Small intestine (tissue), 7 donors: Measurements from ENCODE around the gene RPS28. TPM values are rescaled to one million over a fixed set of nuclear protein-coding genes. Genes with fewer than 3 reads are reported as not detected.

Source experiments
- DNase-seq, 2 donors: peaks; one replicate each; pipeline versions ENCODE4 v3.0.0 to v3.0.0-alpha.2; 2013
- FAIRE-seq: peaks from 2 replicates; lab custom pipeline; 2012; peaks lifted over from hg19 to GRCh38; lab: Jason Lieb, UNC
- H3K27ac ChIP-seq, 3 donors: one replicate each; pipeline ENCODE4 v1.5.1; 2013; ENCODE audit warnings: low read length in 2 of 3, mild to moderate bottlenecking in 2 of 3, control low read depth in 1 of 3, inconsistent platforms in 1 of 3, low read depth in 1 of 3, moderate library complexity in 1 of 3
- H3K27me3 ChIP-seq, 3 donors: one replicate each; pipeline ENCODE4 v1.6.1; 2013; ENCODE audit warnings: low read length in 3 of 3, inconsistent platforms in 1 of 3; ENCODE audit not compliant: control insufficient read depth in 3 of 3, insufficient read depth in 3 of 3
- H3K36me3 ChIP-seq, 3 donors: one replicate each; pipeline ENCODE4 v1.6.1; 2013; ENCODE audit warnings: low read length in 3 of 3, inconsistent platforms in 1 of 3, low read depth in 1 of 3, mild to moderate bottlenecking in 1 of 3, moderate library complexity in 1 of 3; ENCODE audit not compliant: control insufficient read depth in 3 of 3, insufficient read depth in 2 of 3
- H3K4me1 ChIP-seq, 3 donors: one replicate each; pipeline ENCODE4 v1.6.1; 2013; ENCODE audit warnings: low read length in 2 of 3, inconsistent platforms in 1 of 3, low read depth in 1 of 3, mild to moderate bottlenecking in 1 of 3, moderate library complexity in 1 of 3; ENCODE audit not compliant: control insufficient read depth in 3 of 3, insufficient read depth in 2 of 3
- H3K4me3 ChIP-seq, 3 donors: one replicate each; pipeline ENCODE4 v1.5.1; 2013; ENCODE audit warnings: low read length in 3 of 3, control low read depth in 1 of 3, inconsistent platforms in 1 of 3, low read depth in 1 of 3, mild to moderate bottlenecking in 1 of 3, moderate library complexity in 1 of 3
- H3K9me3 ChIP-seq, 2 donors: one replicate each; pipeline ENCODE4 v1.6.1; 2013; ENCODE audit warnings: low read depth in 1 of 2, low read length in 1 of 2; ENCODE audit not compliant: control insufficient read depth in 2 of 2, insufficient read depth in 1 of 2
- WGBS, 3 donors: extraction: QIAGEN DNeasy Blood & Tissue Kit; methylation state at CpG; one replicate each; pipeline ENCODE4 v1.1.7; 2013; 5-methylcytosine and 5-hydroxymethylcytosine counted together
- polyA plus RNA-seq, 4 donors: library from polyadenylated mRNA; stranded (reverse) in 3 of 4; unstranded in 1 of 4; fragments of 200-250 nt in 3 of 4; fragments of 120-200 nt in 1 of 4; gene quantifications; one replicate each; pipeline versions ENCODE4 v1.2.1 to v1.2.3, GENCODE V29; 2013
- donor health status: healthy with polysubstance abuse.
- donor health status: control.
- donor health status: control.
- donor health status: Bipolar disorder and iron deficiency.
- donor health status: healthy.

RPS28 gene
- polyA plus RNA-seq, 4 donors = 449 to 1,226 (median 874) TPM

- 65 to 72% (median 67%) methylated on average over 6 of the region's 6 CpGs for WGBS, 3 donors
- H3K27ac ChIP-seq = peak overlapping the region in 2 of 3 donors; percentile 4 to 52
- peaks cover 0 to 9% of the 10 kb centered on the region in 2 donors for H3K9me3 ChIP-seq
- FAIRE-seq = no peak
- H3K27me3 ChIP-seq = peaks cover 0 to 10% (median 0%) of the 10 kb centered on the region in 3 donors
- peak in 1 of 2 donors; percentile 52 for DNase-seq
- no peak overlapping the region for H3K4me3 ChIP-seq
- H3K4me1 ChIP-seq = peaks cover 0 to 11% (median 7%) of the 10 kb centered on the region in 3 donors
- no peaks in the 10 kb centered on the region for H3K36me3 ChIP-seq
These were observed 34.5 kb downstream of the RPS28 start for GRCh38 chr19:8355631-8356402.

GRCh38 chr19:8357007-8357521, 35.8 kb downstream of the RPS28 start:
- peaks cover 0 to 16% (median 9%) of the 10 kb centered on the region in 3 donors for H3K4me1 ChIP-seq
- H3K36me3 ChIP-seq = no peaks in the 10 kb centered on the region
- DNase-seq (peak; percentile 75 to 76), FAIRE-seq (no peak)
- H3K4me3 ChIP-seq = no peak overlapping the region
- H3K27ac ChIP-seq = no peak overlapping the region
- WGBS, 3 donors = 43 to 61% (median 47%) methylated on average over 4 of the region's 4 CpGs
- H3K27me3 ChIP-seq = peaks cover 0 to 6% (median 0%) of the 10 kb centered on the region in 3 donors
- peaks cover 0 to 9% of the 10 kb centered on the region in 2 donors for H3K9me3 ChIP-seq

GRCh38 chr19:8358948-8359347, 37.7 kb downstream of the RPS28 start:
- peak in 1 of 2 donors; percentile 21 for DNase-seq
- Histone ChIP-seq H3K4me1 (peaks cover 0 to 28% (median 9%) of the 10 kb centered on the region in 3 donors), H3K27me3 (peaks cover 0 to 13% (median 0%) of the 10 kb centered on the region in 3 donors), H3K27ac (no peak overlapping the region), H3K36me3 (no peaks in the 10 kb centered on the region), H3K9me3 (peaks cover 0 to 9% of the 10 kb centered on the region in 2 donors), H3K4me3 (no peak overlapping the region)
- whole genome bisulfite sequencing, 3 donors = 74 to 88% (median 79%) methylated on average over 6 of the region's 6 CpGs
- no peak for FAIRE-seq

GRCh38 chr19:8360196-8360595, 38.9 kb downstream of the RPS28 start:
- peak in 1 of 2 donors; percentile 18 for DNase-seq

GRCh38 chr19:8361921-8362793, 40.9 kb downstream of the RPS28 start:
- FAIRE-seq (no peak), DNase-seq (peak; percentile 81 to 98)
- WGBS, 3 donors = 20 to 38% (median 22%) methylated on average over 12 of the region's 12 CpGs
- H3K27me3 ChIP-seq = peaks cover 0 to 32% (median 0%) of the 10 kb centered on the region in 3 donors
- H3K27ac ChIP-seq = peak overlapping the region in 2 of 3 donors; percentile 82 to 91
- H3K9me3 ChIP-seq = no peaks in the 10 kb centered on the region
- no peaks in the 10 kb centered on the region for H3K36me3 ChIP-seq
- H3K4me1 ChIP-seq = peaks cover 2 to 31% (median 2%) of the 10 kb centered on the region in 3 donors
- no peak overlapping the region for H3K4me3 ChIP-seq

More at GRCh38 chr19:8360196-8360595, 38.9 kb downstream of the RPS28 start:
- Histone ChIP-seq H3K4me1 (peaks cover 0 to 33% (median 9%) of the 10 kb centered on the region in 3 donors), H3K27me3 (peaks cover 0 to 24% (median 0%) of the 10 kb centered on the region in 3 donors), H3K36me3 (no peaks in the 10 kb centered on the region), H3K27ac (no peak overlapping the region), H3K4me3 (no peak overlapping the region), H3K9me3 (peaks cover 0 to 9% of the 10 kb centered on the region in 2 donors)
- no peak for FAIRE-seq
- 71 to 82% (median 77%) methylated on average over 8 of the region's 8 CpGs for WGBS, 3 donors

GRCh38 chr19:8363803-8364771, 42.8 kb downstream of the RPS28 start, which contains the start of gene ANGPTL4:
Gene ANGPTL4 (plus strand): TSS chr19:8364155. CDS start chr19:8364322, 167 bp downstream.
- peaks cover 0 to 36% (median 0%) of the 10 kb centered on the region in 3 donors for H3K27me3 ChIP-seq
- 1% methylated on average over 65 to 81 of the region's 81 CpGs for WGBS, 3 donors
- H3K4me1 ChIP-seq = peaks cover 2 to 38% (median 2%) of the 10 kb centered on the region in 3 donors
- no peaks in the 10 kb centered on the region for H3K36me3 ChIP-seq
- DNase-seq (peak; percentile 61 to 79), FAIRE-seq (no peak)
- peak within 1 kb of the TSS in 2 of 3 donors; percentile 24 to 67 for H3K27ac ChIP-seq
- no peaks in the 10 kb centered on the region for H3K9me3 ChIP-seq
- peak within 1 kb of the TSS; percentile 8 to 56 (median 35) for H3K4me3 ChIP-seq

- Histone ChIP-seq H3K27me3 (peaks cover 0 to 36% (median 0%) of the 10 kb centered on the region in 3 donors), H3K4me1 (peaks cover 2 to 41% (median 4%) of the 10 kb centered on the region in 3 donors), H3K4me3 (no peak overlapping the region), H3K27ac (peak overlapping the region in 1 of 3 donors; percentile 47), H3K9me3 (no peaks in the 10 kb centered on the region), H3K36me3 (peaks cover 0 to 2% (median 0%) of the 10 kb centered on the region in 3 donors)
- no peak for DNase-seq
- WGBS, 3 donors = 83 to 93% (median 90%) methylated on average over 10 to 11 of the region's 11 CpGs
- no peak for FAIRE-seq
These were observed 44.9 kb downstream of the RPS28 start for GRCh38 chr19:8366121-8366581.
